Nephron (organoid): ENCODE results near the gene AOC3.
"Not testable (repeated sequence)": the region's sequence is repeated elsewhere in the genome, so short reads cannot be mapped to it uniquely, and the experiment has no call there.

Source experiments
- H3K27ac Mint-ChIP-seq, 3 experiments: 2 replicates each; pipeline ENCODE4 v1.8.0; 2020; ENCODE audit warnings: mixed read lengths in 3 of 3, mild to moderate bottlenecking in 2 of 3, moderate library complexity in 1 of 3
- H3K27me3 Mint-ChIP-seq: 2 replicates; pipeline ENCODE4 v1.8.0; 2021; ENCODE audit warnings: low read depth, mild to moderate bottlenecking, moderate library complexity, mixed read lengths
- H3K36me3 Mint-ChIP-seq: 2 replicates; pipeline ENCODE4 v1.8.0; 2020; ENCODE audit warnings: low read depth, mixed read lengths
- H3K4me1 Mint-ChIP-seq: 2 replicates; pipeline ENCODE4 v1.8.0; 2020; ENCODE audit warnings: mixed read lengths
- H3K4me3 Mint-ChIP-seq, 3 experiments: 2 replicates each; pipeline ENCODE4 v1.8.0; 2020; ENCODE audit warnings: mild to moderate bottlenecking in 3 of 3, mixed read lengths in 3 of 3, moderate library complexity in 2 of 3
- H3K9me3 Mint-ChIP-seq: 2 replicates; pipeline ENCODE4 v1.8.0; 2020; ENCODE audit warnings: mixed read lengths
- CTCF ChIP-seq, 3 experiments: fragments of 200-600 bp; sonication (generic); IDR thresholded peaks; one replicate each; pipeline ENCODE4 v1.5.0; 2021; ENCODE audit warnings: antibody characterized with exemption in 3 of 3; ENCODE audit not compliant: unreplicated experiment in 3 of 3

The AOC3 gene

GRCh38 chr17:42871647-42872046 is 20.6 kb downstream of the AOC3 start:
- TF ChIP-seq CTCF (IDR thresholded peaks at IDR 0.05; ENCODE audit: unreplicated experiment in 3 of 3) = no peak
- no peak overlapping the region for H3K27ac Mint-ChIP-seq
- peaks cover 5% of the 10 kb centered on the region for H3K4me1 Mint-ChIP-seq
- H3K9me3 Mint-ChIP-seq = peaks cover 12% of the 10 kb centered on the region
- peaks cover 18% of the 10 kb centered on the region for H3K27me3 Mint-ChIP-seq
- peaks cover 9% of the 10 kb centered on the region for H3K36me3 Mint-ChIP-seq
- H3K4me3 Mint-ChIP-seq = no peak overlapping the region

GRCh38 chr17:42872251-42872965 is 21.4 kb downstream of the AOC3 start:
- no peaks in the 10 kb centered on the region for H3K4me1 Mint-ChIP-seq
- peaks cover 16% of the 10 kb centered on the region for H3K27me3 Mint-ChIP-seq
- peaks cover 9% of the 10 kb centered on the region for H3K36me3 Mint-ChIP-seq
- no peak for TF ChIP-seq CTCF (IDR thresholded peaks at IDR 0.05; ENCODE audit: unreplicated experiment in 3 of 3)
- peaks cover 12% of the 10 kb centered on the region for H3K9me3 Mint-ChIP-seq
- peak overlapping the region in 1 of 3 experiments; percentile 44 for H3K27ac Mint-ChIP-seq
- no peak overlapping the region for H3K4me3 Mint-ChIP-seq

GRCh38 chr17:42873315-42873714 is 22.3 kb downstream of the AOC3 start:
- Mint-ChIP-seq H3K27me3 (peaks cover 22% of the 10 kb centered on the region), H3K27ac (no peak overlapping the region), H3K4me1 (no peaks in the 10 kb centered on the region), H3K36me3 (peaks cover 9% of the 10 kb centered on the region), H3K4me3 (no peak overlapping the region), H3K9me3 (peaks cover 12% of the 10 kb centered on the region)
- TF ChIP-seq CTCF (IDR thresholded peaks at IDR 0.05; ENCODE audit: unreplicated experiment in 3 of 3) = no peak

- H3K27me3 Mint-ChIP-seq = peaks cover 22% of the 10 kb centered on the region
- not testable (repeated sequence) for H3K4me1 Mint-ChIP-seq, H3K36me3 Mint-ChIP-seq, H3K4me3 Mint-ChIP-seq, H3K27ac Mint-ChIP-seq
- H3K9me3 Mint-ChIP-seq = peaks cover 12% of the 10 kb centered on the region
These were observed 23.1 kb downstream of the AOC3 start for GRCh38 chr17:42873932-42874695.

GRCh38 chr17:42877037-42877436 is 26.0 kb downstream of the AOC3 start:
- TF ChIP-seq CTCF (IDR thresholded peaks at IDR 0.05; ENCODE audit: unreplicated experiment in 3 of 3) = no peak
- Mint-ChIP-seq H3K4me1 (no peaks in the 10 kb centered on the region), H3K27me3 (peaks cover 34% of the 10 kb centered on the region)

GRCh38 chr17:42878123-42878880 is 27.3 kb downstream of the AOC3 start:
- H3K9me3 Mint-ChIP-seq = no peaks in the 10 kb centered on the region
- no peaks in the 10 kb centered on the region for H3K36me3 Mint-ChIP-seq
- no peak overlapping the region for H3K4me3 Mint-ChIP-seq
- H3K27me3 Mint-ChIP-seq = peaks cover 28% of the 10 kb centered on the region
- no peaks in the 10 kb centered on the region for H3K4me1 Mint-ChIP-seq
- peak overlapping the region in 1 of 3 experiments; percentile 71 for H3K27ac Mint-ChIP-seq
- TF ChIP-seq CTCF (IDR thresholded peaks at IDR 0.05; ENCODE audit: unreplicated experiment in 3 of 3) = no peak

More at GRCh38 chr17:42877037-42877436, 26.0 kb downstream of the AOC3 start:
- no peak overlapping the region for H3K27ac Mint-ChIP-seq
- no peak overlapping the region for H3K4me3 Mint-ChIP-seq
- no peaks in the 10 kb centered on the region for H3K36me3 Mint-ChIP-seq
- H3K9me3 Mint-ChIP-seq = no peaks in the 10 kb centered on the region
